ENCODE results near the gene TLDC2. TPM values are rescaled to one million over a fixed set of nuclear protein-coding genes. Genes with fewer than 3 reads are reported as not detected.

TLDC2 gene
- total RNA-seq, 1 donor from 2014 or later: not detected

DNA sequence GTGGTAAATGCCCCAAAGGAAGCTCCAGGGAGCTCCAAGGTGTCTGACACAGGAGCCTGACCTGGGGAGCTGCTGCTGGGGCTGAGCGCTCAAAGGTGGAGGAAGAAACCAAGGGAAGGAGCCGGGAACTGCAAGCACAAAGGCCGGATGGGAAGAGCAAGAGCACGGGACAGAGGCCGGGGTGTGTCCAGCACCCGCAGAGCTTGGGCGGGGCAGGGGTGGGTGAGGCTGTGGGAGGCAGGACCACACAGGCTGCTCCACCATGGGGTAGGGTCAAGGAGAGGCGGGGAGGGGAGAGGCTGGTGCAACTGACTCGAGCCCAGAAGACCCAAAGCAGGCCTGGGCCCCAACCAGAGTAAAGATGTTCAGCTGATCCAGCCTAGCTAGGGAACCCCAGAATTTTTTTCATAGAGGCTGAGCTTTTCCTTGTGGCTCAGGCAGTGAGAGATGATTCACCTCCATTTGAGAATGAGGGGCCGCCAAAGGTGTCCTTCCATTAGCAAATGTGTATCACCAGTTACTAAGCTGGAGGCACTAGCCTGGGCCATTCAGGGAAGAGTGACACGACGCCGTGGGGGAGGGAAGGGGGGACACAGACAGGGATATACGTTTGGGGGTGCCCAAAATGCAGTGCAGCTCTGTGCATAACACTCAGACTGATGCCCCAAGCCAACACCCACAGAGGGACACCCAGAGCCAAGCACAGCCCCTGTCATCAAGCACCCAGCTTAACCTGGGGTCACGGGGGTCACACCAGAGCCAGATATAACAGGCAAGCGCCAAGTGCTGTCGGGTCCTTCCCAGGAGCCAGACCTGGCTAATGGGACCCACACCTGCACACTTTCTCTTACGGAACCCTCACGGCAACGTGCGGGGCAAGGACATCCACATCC lies 21.3 kb upstream of the TLDC2 start:
- DNase-seq: peak; percentile 46
- H3K27me3 ChIP-seq (ENCODE audit: low read depth): no peaks in the 10 kb centered on the region
- peaks cover 89% of the 10 kb centered on the region for H3K4me1 ChIP-seq
- peak overlapping the region; percentile 85 for H3K27ac ChIP-seq (replicated peaks)
- no peaks in the 10 kb centered on the region for H3K9me3 ChIP-seq (replicated peaks)
- TF ChIP-seq, protein P1, sequence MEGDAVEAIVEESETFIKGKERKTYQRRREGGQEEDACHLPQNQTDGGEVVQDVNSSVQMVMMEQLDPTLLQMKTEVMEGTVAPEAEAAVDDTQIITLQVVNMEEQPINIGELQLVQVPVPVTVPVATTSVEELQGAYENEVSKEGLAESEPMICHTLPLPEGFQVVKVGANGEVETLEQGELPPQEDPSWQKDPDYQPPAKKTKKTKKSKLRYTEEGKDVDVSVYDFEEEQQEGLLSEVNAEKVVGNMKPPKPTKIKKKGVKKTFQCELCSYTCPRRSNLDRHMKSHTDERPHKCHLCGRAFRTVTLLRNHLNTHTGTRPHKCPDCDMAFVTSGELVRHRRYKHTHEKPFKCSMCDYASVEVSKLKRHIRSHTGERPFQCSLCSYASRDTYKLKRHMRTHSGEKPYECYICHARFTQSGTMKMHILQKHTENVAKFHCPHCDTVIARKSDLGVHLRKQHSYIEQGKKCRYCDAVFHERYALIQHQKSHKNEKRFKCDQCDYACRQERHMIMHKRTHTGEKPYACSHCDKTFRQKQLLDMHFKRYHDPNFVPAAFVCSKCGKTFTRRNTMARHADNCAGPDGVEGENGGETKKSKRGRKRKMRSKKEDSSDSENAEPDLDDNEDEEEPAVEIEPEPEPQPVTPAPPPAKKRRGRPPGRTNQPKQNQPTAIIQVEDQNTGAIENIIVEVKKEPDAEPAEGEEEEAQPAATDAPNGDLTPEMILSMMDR (IDR thresholded peaks at IDR 0.05; ENCODE audit: borderline replicate concordance): no peak
- peak overlapping the region; percentile 30 for H3K4me3 ChIP-seq
- H3K36me3 ChIP-seq: no peaks in the 10 kb centered on the region
- intact Hi-C loops (cut with micrococcal nuclease): no loop called here

DNA sequence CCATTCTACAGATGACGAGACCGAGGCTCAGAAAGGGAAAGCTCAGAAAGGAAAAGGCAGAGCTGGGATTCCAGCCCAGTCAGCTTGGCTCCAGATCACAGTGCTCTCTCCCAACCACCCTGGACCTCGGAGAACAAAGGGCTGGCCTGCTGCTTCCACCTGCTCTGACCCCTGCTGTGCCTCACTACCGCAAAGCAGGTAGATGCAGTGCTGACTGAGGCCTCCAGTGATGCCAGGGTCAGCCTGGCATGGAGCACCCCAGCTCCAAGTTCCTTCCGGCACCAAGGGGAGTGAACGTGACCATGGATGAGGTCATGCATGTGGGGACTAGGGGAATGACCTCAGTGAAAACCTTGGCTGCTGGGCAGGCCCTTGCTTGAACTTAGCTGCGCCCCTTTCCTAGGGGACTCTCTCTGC lies 20.7 kb upstream of the TLDC2 start:
- H3K36me3 ChIP-seq: no peaks in the 10 kb centered on the region
- no peak for DNase-seq
- peak overlapping the region; percentile 16 for H3K4me3 ChIP-seq
- H3K27me3 ChIP-seq (ENCODE audit: low read depth): no peaks in the 10 kb centered on the region
- no peaks in the 10 kb centered on the region for H3K9me3 ChIP-seq (replicated peaks)
- H3K4me1 ChIP-seq: peaks cover 89% of the 10 kb centered on the region
- intact Hi-C loops (cut with micrococcal nuclease): no loop called here
- peak overlapping the region; percentile 85 for H3K27ac ChIP-seq (replicated peaks)
- TF ChIP-seq, protein P1 (IDR thresholded peaks at IDR 0.05; ENCODE audit: borderline replicate concordance): no peak

DNA sequence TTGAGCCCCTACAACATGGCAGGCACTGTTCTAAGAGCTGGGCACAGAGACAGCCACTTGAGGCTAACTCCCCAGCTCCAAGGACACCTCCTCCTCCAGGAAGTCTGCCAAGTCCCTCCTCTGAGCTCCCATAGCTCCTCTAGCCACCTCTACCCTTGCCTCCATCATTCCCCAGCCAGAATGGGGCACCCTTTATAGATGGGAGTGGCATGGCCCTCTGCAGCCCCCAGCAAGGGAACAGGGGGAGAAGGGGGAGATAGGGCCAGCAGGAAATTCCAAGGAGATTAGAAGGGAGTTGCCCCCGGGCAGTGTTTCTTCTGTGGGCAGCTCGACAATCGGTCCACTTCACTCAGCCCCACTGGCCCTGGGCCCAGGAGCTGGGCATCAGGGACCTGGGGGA lies 19.7 kb upstream of the TLDC2 start:
- peak overlapping the region; percentile 85 for H3K27ac ChIP-seq (replicated peaks)
- intact Hi-C loops (cut with micrococcal nuclease): no loop called here
- H3K4me3 ChIP-seq: peak overlapping the region; percentile 16
- TF ChIP-seq, protein P1 (IDR thresholded peaks at IDR 0.05; ENCODE audit: borderline replicate concordance): no peak
- peaks cover 99% of the 10 kb centered on the region for H3K4me1 ChIP-seq
- H3K36me3 ChIP-seq: no peaks in the 10 kb centered on the region
- no peaks in the 10 kb centered on the region for H3K9me3 ChIP-seq (replicated peaks)
- H3K27me3 ChIP-seq (ENCODE audit: low read depth): no peaks in the 10 kb centered on the region
- no peak for DNase-seq

DNA sequence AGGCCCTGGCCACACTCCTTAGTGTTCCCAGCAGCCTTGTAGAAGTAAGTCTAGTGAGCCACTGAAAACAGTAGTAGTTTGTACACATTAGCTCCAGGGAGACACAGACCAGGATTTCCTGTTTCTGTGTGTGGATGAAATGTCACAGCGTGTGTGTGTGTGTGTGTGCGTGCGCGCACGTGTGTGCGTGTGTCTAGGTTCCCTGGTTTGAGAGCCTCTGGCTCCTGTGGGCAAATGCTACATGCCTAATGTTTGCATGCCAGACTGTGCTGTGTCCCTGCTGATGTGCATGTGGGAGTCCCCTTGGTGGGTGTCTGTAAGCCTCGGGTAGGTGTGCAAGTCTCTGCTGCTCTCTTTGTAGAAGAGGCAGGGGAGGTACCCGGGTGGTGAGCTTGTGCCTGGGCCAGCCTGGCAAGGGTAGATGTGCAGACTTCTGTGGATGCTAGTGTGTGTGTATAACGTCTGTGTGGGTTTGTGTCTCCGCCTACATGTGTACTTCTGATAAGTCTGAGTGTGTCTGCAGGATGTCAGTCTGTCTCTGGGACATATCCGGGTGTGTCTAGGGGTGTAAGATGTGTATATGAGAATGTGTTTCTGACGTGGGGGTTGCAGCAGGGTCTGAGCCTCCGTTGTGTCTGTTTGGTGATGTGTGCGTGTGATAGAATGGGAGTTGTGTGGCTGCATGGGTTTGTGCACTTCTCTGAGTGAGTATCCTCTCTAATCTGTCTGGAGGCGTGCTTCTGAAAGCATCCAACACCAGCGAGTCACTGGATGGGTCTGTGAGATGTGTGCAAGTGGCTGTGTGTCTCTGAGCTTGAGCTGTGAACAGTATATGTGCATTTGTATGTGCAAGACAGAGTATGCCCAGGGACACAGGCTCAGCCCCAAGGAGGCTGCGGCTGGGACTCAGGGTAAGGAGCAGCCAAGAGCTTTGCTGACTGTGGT lies 19.0 kb upstream of the TLDC2 start:
- TF ChIP-seq, protein P1 (IDR thresholded peaks at IDR 0.05; ENCODE audit: borderline replicate concordance): no peak
- no peak for DNase-seq
- no peaks in the 10 kb centered on the region for H3K9me3 ChIP-seq (replicated peaks)
- H3K27me3 ChIP-seq (ENCODE audit: low read depth): no peaks in the 10 kb centered on the region
- intact Hi-C loops (cut with micrococcal nuclease): no loop called here
- peaks cover 99% of the 10 kb centered on the region for H3K4me1 ChIP-seq
- H3K4me3 ChIP-seq: peak overlapping the region; percentile 16
- peak overlapping the region; percentile 85 for H3K27ac ChIP-seq (replicated peaks)
- no peaks in the 10 kb centered on the region for H3K36me3 ChIP-seq

DNA sequence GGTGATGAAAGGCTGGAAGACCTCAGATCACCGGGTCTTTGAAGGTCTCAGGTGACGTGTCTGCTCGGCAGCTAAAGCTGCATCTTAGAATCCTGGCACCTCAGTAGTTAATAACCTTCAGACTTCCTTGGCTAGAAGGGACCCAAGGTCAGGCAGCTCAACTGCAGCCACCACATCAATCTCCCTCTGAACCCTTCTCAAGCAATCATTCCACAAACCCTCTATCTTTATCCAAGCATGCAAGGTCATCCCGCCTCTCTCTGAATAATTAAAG lies 16.7 kb upstream of the TLDC2 start:
- H3K27me3 ChIP-seq (ENCODE audit: low read depth): no peaks in the 10 kb centered on the region
- TF ChIP-seq, protein P1 (IDR thresholded peaks at IDR 0.05; ENCODE audit: borderline replicate concordance): no peak
- intact Hi-C loops (cut with micrococcal nuclease): no loop called here
- no peaks in the 10 kb centered on the region for H3K9me3 ChIP-seq (replicated peaks)
- peak overlapping the region; percentile 77 for H3K4me3 ChIP-seq
- peaks cover 88% of the 10 kb centered on the region for H3K4me1 ChIP-seq
- peak overlapping the region; percentile 95 for H3K27ac ChIP-seq (replicated peaks)
- no peaks in the 10 kb centered on the region for H3K36me3 ChIP-seq
- DNase-seq: no peak

Measured in left ventricle myocardium inferior (tissue), 1 donor.